ENCODE measurements around the gene SH3PXD2B.

GRCh38 chr5:172466062-172466461 lies 11.7 kb upstream of the SH3PXD2B start:
- TF ChIP-seq GATA3 (IDR thresholded peaks at IDR 0.05; ENCODE audit: low read depth, low read length): no peak
- no peak for TF ChIP-seq GATA2 (IDR thresholded peaks at IDR 0.05; ENCODE audit: low read depth, low read length)

Measured in SH-SY5Y (cell line).